Astrocyte of the spinal cord (primary cell): ENCODE results near the gene GPR107.

Experiments used
- DNase-seq: peaks from one replicate; pipeline ENCODE4 v3.0.0; 2011; ENCODE audit warnings: low read depth, low spot score
- H3K4me3 ChIP-seq: 2 replicates; pipeline ENCODE4 v1.5.1; 2011; ENCODE audit warnings: low read depth, mild to moderate bottlenecking, low read length, moderate library complexity
- CTCF ChIP-seq: IDR thresholded peaks from 2 replicates; pipeline ENCODE4 v1.5.1; 2012; ENCODE audit warnings: low read depth, mild to moderate bottlenecking, low read length, inconsistent platforms
- in situ Hi-C: cut with HindIII; loops from 2 replicates; pipeline ENCODE4 v1.10.0; 2017; ENCODE audit warnings: low sequenced_read_pairs

Gene GPR107

GRCh38 chr9:130028493-130029222 is 25.0 kb upstream of the GPR107 start:
- TF ChIP-seq CTCF: no peak
- H3K4me3 ChIP-seq: no peak overlapping the region
- in situ Hi-C loops: no loop called here
- DNase-seq: no peak

- in situ Hi-C loops: no loop called here
- H3K4me3 ChIP-seq: no peak overlapping the region
- DNase-seq: no peak
- no peak for TF ChIP-seq CTCF
Observed at GRCh38 chr9:130029223-130029973, 24.3 kb upstream of the GPR107 start.

GRCh38 chr9:130030651-130031127 is 23.0 kb upstream of the GPR107 start:
- H3K4me3 ChIP-seq: no peak overlapping the region
- in situ Hi-C loops: no loop called here
- DNase-seq: no peak
- TF ChIP-seq CTCF: no peak

DNA sequence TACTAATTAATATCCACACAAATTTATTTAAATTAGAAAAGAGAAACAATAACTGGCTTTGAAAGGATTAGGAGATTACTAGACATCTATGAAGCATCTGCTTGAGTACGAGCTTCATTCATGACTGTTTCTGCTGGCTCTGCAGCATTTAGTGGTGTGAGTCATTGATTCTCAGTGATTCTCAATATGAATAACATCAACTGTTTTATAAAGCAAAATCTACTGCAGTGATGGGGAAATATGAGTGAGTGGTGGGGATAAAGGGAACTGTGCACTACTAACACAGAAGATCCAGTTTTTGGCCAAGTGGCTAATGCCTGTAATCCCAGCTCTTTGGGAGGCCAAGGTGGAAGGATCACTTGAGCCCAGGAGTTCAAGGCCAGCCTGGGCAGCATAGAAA is 19.1 kb upstream of the GPR107 start:
- DNase-seq: peak; percentile 72
- in situ Hi-C loops: no loop called here
- TF ChIP-seq CTCF: no peak

DNA sequence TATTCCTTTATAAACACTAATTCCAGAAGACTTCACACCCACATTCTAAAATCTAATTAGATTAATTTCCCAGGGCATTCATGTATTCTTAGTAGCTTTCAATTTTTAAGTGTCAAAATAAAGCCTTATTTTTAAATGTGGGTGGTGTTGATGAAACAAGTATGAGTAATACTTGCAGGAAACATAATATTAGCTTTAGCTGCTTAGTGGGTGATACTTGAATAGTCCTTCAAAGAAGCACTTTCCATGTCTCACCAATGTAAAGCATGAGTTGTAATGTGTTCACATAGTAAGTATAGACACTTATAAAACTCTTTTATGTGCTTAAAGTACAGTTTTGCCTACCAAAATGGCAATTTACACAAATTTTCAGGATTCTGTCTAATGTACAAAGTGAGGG is 17.6 kb upstream of the GPR107 start:
- no peak for TF ChIP-seq CTCF
- in situ Hi-C loops: no loop called here
- no peak overlapping the region for H3K4me3 ChIP-seq
- peak; percentile 56 for DNase-seq

More for the DNA sequence above, 19.1 kb upstream of the GPR107 start:
- H3K4me3 ChIP-seq: no peak overlapping the region

GRCh38 chr9:130039528-130040147 is 14.1 kb upstream of the GPR107 start:
- peak; percentile 22 for TF ChIP-seq CTCF
- DNase-seq: no peak
- H3K4me3 ChIP-seq: no peak overlapping the region
- in situ Hi-C loops: no loop called here
